Stimulated activated CD8-positive, alpha-beta memory T cell treated with anti-CD3 and anti-CD28 coated beads, Interleukin-7, amount 100 ng/mL, for 1 hour (primary cell): ENCODE data around the gene COL7A1.
A peak's percentile ranks its signal among the peaks of the same experiment; 100 is the strongest.

Experiments
- DNase-seq, 2 donors: peaks; one replicate each; pipeline ENCODE4 v3.0.0-alpha.2; 2020; ENCODE audit warnings: low read depth in 2 of 2

Gene COL7A1

GRCh38 chr3:48619541-48620524, 24.7 kb upstream of the COL7A1 start:
- DNase-seq: no peak

- DNase-seq: no peak
Measured at GRCh38 chr3:48617559-48617958, 22.4 kb upstream of the COL7A1 start.

GRCh38 chr3:48614044-48614443, 18.9 kb upstream of the COL7A1 start:
- no peak for DNase-seq

- no peak for DNase-seq
Measured at GRCh38 chr3:48612309-48612708, 17.2 kb upstream of the COL7A1 start.

GRCh38 chr3:48609088-48610005, 14.2 kb upstream of the COL7A1 start, which contains the start of gene UQCRC1:
Gene UQCRC1, minus strand, starts transcription at chr3:48609646. Its CDS starts 26 bp downstream, at chr3:48609620.
- peak; percentile 83 for DNase-seq

GRCh38 chr3:48607519-48607918, 12.4 kb upstream of the COL7A1 start:
- DNase-seq: no peak

- no peak for DNase-seq
Measured at GRCh38 chr3:48601622-48601994, 6.5 kb upstream of the COL7A1 start.

- DNase-seq: no peak
Measured at GRCh38 chr3:48600711-48601621, 5.8 kb upstream of the COL7A1 start.

GRCh38 chr3:48599509-48600285, 4.6 kb upstream of the COL7A1 start:
- DNase-seq: no peak

- DNase-seq: no peak
Measured at GRCh38 chr3:48599077-48599501, 4.0 kb upstream of the COL7A1 start.

GRCh38 chr3:48598323-48599076, 3.4 kb upstream of the COL7A1 start:
- DNase-seq: no peak

- no peak for DNase-seq
Measured at GRCh38 chr3:48597408-48597800, 2.3 kb upstream of the COL7A1 start.

GRCh38 chr3:48596676-48597407, 1.7 kb upstream of the COL7A1 start:
- no peak for DNase-seq

GRCh38 chr3:48596157-48596556, 1.0 kb upstream of the COL7A1 start:
- DNase-seq: no peak

- DNase-seq: no peak
Measured at GRCh38 chr3:48595526-48596121, 495 bp upstream of the COL7A1 start.

- DNase-seq: no peak
Measured at GRCh38 chr3:48594417-48595049, 596 bp downstream of the COL7A1 start.

GRCh38 chr3:48593337-48593736, 1.8 kb downstream of the COL7A1 start:
- no peak for DNase-seq

- no peak for DNase-seq
Measured at GRCh38 chr3:48592519-48593087, 2.5 kb downstream of the COL7A1 start.
